Stimulated activated CD8-positive, alpha-beta memory T cell treated with anti-CD3 and anti-CD28 coated beads, Interleukin-4, amount 100 ng/mL, for 1 hour (primary cell): ENCODE measurements around the gene PROSER2.
"Not testable (repeated sequence)": the region's sequence is repeated elsewhere in the genome, so short reads cannot be mapped to it uniquely, and the experiment has no call there.

Source experiments
- DNase-seq, 2 donors: peaks; one replicate each; pipeline ENCODE4 v3.0.0-alpha.2; 2020; ENCODE audit warnings: low read depth in 2 of 2, low spot score in 1 of 2

Gene PROSER2

DNA sequence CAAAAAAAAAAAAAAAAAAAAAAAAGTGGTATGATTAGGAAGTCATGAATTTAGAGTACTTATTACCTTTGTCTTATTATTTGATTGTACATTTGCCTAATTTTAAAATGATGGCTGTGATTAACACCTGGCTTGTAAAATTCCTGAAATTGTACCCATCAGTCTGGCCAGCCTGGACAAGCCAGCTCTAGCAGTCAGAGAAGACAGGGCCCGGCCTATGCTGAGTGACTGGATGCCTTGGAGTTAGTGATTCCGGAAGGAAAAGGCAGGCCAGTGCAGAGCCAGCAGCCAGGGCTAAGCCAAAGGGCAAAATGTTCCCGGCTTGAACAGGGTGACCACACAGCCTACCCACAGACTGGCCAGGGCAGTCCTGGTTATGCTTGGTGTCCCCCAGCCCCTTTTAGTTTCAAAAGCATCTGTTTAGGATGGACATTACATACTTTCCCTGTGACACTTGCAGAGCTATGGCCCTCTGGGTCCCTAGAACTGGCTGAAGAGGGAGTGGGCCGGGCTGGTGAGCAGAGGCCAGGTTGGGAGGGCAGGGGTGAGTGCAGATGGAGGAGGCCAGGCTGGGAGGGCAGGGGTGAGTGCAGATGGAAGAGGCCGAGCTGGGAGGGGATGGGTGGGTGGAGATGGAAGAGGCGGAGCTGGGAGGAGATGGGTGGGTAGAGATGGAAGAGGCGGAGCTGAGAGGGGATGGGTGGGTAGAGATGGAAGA lies 61.7 kb downstream of the PROSER2 start:
- no peak for DNase-seq

DNA sequence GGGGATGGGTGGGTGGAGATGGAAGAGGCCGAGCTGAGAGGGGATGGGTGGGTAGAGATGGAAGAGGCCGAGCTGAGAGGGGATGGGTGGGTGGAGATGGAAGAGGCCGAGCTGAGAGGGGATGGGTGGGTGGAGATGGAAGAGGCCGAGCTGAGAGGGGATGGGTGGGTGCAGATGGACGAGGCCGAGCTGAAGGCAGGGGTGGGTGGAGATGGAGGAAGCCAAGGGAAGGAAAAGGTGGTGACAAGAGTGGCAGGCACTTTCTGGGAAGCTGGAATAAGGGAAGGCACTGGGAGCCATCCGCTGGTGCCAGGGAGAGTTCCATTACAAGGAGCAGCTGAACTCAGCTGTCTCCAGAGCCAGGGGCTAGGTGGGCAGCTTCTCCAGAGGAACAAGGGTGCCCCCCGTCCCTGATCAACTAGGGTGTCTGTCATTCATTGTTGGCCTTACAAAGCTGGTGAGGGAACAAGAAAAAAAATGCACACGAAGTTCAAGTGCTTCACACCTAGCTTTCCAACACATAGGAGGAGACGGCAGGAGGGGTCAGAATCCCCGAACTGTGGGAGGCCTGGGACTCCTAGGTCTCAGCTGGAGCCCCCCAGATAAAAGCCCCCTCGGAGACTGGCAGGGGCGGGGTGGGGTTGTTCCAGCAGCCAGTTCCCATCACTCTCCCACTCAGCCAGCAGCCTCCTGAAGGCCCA lies 62.4 kb downstream of the PROSER2 start:
- DNase-seq = no peak

DNA sequence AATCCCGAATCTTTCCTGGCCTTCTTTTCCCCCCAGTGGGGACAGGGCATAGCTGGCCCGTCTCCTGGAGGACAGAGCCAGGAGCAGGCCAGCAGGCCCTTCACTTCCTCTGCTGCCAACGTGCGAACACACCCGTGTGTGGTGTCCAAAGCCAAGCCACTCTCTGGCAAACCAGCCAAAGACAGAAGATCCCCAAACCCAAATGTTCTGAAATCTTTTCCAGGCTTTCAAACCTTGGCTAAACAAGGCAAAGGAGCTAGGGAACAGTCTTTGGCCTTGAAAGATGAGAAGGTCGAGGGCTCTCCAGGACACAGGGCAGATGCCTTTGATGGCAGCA lies 63.0 kb downstream of the PROSER2 start:
- no peak for DNase-seq

DNA sequence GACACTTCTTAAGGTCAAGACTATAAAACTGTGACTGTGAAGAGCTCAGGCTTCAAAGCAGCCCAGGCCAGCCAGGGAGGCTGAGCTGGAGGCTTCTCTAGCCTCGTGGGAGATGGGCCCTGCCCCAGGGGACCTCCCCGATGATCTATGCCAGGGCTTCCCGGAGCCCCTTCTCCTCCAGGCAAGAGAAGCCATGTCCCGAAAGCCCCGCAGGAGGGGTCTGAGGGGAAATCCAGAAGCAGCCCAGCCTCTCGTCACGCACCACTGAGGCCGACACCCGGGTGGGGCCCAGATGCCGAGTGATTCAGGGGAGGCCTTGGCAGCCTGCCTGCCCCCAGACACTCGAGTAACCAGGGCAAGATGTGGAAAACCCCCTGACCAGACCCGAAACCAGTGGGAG lies 63.7 kb downstream of the PROSER2 start:
- DNase-seq = no peak

DNA sequence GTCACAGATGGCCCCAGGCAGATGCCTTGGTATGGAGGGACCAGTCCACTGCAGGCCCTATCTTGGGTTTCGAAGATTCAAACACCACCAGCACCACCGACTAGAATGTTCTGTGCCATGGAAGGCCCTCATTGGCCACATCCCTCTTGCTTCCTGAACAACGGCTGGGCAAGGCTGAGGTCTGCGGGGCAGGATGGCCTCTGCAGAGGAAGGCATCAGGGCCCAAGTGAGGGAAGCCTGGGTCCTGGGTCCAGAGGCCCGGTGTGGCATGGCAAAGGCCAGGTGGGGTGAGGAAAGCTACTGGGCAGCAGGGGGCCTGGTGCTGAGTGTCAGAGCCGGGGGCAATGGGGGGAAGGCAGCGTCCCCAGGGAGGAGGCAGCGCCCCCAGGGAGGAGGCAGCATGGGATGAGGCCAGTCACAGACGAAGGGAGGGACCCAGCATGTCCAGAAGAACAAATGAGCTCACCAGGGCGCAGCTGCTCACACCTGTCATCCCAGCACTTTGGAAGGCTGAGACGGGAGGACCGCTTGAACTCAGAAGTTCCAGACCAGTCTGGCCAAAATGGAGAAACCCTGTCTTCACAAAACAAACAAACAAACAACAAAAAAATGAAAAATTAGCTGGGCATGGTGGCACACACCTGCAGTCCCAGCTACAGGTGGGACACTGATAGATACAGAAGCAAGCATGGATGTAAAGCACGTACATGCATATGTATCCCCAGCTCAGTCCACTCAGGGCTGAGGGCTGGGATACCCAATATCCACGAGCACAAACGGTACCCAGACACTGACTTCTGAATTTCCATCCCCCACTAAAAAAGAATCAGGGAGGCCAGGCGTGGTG lies 64.4 kb downstream of the PROSER2 start:
- no peak for DNase-seq

DNA sequence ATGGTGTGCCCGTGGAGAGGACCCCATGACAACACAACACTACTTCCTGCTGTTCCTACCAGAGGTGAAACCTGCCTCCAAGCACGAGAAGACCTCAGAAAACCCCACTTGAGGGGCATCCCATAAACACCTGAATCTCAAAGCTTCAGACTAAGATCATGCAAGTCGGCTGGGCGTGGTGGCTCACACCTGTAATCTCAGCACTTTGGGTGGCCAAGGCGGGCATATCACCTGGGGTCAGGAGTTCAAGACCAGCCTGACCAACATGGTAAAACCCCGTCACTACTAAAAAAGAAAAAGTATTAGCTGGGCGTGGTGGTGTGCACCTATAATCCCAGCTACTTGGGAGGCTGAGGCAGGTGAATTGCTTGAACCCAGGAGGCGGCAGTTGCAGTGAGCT lies 66.1 kb downstream of the PROSER2 start:
- not testable (repeated sequence) for DNase-seq

DNA sequence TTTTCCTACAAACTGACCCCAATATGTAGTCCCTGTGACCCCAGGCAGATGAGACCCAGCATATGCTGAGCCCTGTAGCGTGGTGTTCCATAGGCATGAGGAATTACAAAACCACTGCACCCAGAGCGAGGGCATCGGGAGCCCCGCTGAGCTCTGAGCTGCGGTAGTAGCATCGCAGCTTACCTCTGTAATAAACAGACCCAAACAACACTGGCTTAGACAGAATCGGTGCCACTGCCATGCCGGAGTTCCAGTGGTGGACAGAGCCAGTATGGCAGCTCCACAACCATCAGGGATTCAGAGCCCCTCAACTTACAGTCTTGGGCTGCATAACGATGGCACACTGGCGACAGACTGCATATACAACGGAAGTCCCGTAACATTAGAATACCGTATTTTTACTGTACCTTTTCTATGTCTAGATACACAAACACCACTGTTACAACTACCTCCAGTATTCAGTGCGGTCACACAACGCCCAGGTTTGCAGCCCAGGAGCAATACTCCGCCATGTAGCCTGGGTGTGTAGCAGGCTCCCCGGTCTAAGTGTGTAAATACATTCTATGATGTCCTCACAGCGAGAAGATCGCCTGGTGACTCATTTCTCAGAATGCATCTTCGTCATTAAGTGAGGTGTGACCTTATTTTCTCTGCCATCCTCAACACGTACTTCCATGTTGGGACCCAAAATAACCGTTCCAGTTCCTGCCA lies 68.8 kb downstream of the PROSER2 start:
- DNase-seq = no peak

DNA sequence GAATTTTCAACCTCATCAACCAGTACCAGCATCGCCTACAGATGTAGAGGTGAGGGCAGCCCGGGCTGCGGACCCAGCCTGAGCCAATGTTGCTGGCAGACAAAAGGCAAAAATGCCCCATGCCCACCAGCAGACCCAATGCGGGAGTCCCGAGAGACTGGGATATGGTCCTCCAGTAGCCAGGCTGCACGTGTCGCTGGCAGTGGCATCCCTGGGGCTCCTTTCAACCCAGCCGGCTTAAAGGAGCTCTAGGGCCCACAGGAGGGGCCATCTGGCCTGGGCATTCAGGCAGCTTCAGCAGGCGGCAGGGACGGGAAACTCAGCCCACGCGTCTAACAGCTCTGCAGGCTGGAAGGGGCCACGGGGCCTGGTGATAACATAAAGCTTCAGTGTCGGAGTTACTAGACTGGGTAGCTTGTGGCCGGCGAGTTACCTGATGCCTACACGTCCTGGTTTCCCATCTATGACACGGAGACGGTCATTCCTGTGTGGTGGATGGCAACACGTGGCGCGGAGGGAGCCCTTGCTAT lies 70.7 kb downstream of the PROSER2 start:
- DNase-seq = no peak

DNA sequence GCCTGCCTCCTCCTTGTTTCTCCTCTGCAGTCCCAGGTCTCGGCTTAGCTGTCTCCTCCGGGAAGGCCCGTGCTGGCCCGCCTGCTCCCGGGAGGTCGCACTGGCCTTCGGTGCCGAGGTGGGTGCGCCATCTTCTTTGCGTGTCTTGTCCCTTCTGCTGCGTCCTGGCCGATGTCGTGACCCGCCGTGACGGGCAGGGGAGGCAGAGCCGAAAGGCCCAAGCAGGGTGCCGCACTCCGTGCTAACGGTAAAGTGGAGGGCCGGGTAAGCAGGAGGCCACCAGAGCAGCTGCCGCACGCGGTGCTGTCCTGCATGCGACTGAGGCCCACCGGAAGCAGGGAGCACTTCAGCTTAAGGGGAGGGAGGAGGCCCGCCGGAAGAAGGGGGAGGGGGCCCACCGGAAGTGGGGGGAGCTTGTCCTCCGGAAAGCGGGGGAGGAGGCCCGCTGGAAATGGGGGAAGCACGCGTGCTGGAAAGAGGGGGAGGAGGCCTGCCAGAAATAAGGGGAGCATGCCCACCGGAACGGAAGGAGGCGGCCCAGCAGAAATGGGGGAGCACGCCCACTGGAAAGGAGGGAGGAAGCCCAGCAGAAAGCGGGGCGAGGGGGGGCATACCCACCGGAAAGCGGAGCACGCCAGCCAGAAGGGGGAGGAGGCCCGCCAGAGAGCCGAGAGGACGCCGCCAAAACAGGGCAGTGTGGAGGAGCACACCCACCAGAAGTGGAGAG lies 71.4 kb downstream of the PROSER2 start:
- no peak for DNase-seq

DNA sequence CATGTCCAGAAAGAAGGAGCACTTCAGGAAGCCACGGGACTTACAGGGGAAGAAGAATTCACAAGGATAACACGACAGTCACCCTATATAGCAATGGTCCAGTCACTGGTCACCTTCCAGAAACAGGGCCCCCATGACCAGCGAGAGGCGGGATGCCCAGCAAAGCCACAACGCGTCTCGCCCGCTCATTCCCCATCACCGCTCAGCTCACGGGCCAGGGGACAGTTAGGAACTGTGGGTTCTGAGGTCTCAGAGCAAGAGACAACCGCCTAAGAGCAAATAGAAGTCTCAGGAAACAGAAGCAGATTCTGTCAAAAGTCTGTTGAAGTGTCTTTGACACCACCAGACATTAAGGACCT lies 71.9 kb downstream of the PROSER2 start:
- DNase-seq = no peak

DNA sequence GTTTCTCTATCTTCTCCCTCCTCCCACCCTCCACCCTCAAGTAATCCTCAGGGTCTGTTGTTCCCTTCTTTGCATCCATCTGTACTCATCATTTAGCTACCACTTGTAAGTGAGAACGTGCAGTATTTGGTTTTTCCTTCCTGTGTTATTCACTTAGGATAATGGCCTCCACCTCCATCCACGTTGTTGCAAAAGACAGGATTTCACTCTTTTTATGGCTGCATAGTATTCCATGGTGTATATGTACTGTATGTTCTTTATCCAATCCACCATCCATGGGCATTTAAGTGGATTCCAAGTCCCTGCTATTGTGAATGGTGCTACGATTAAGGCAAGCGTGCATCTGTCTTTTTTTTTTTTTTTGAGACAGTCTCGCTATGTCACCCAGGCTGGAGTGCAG lies 72.4 kb downstream of the PROSER2 start:
- DNase-seq = no peak

DNA sequence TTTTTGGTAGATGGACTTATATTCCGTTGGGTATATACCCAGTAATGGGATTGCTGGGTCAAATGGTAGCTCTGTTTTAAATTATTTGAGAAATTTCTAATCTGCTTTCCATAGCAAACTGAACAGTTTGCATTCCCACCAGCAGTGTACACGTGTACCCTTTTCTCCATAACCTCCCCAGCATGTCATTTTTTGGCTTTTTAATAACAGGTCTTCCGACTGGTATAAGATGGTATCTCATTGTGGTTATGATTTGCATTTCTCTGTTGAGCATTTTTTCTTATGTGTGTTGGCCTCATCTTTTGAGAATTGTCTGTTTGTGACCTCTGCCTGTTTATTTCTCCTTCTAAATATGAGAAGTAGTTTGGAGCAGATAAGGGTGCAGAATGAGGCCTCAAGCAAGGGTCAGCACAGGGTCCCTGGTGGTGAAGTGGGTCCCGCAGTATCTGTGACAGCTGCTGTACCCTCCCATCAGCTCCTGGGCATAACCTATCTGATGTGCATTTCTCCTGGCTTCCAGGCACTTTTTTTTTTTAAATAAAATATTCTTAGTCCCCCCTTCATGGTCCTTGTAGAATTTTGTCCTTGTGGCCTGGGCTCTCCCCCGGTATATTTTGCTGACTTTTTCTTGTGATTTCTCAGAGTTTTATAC lies 73.5 kb downstream of the PROSER2 start:
- DNase-seq = no peak

DNA sequence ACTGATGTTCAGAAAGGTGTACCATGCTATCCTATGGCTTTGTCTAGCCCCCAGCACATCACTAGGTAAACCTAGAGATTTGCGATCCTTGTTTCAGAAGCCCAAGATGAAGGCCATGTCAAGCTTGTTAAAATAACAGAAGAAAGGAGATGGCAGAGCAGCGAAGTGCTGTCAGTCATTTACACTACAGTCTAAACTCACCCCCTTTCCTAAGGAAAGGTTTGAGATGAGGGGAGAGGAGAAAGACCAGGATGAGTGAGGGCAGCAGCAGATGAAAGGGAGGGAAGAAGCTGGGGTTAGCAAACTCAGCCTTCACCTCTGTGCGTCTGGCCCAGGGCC lies 74.8 kb downstream of the PROSER2 start:
- no peak for DNase-seq

DNA sequence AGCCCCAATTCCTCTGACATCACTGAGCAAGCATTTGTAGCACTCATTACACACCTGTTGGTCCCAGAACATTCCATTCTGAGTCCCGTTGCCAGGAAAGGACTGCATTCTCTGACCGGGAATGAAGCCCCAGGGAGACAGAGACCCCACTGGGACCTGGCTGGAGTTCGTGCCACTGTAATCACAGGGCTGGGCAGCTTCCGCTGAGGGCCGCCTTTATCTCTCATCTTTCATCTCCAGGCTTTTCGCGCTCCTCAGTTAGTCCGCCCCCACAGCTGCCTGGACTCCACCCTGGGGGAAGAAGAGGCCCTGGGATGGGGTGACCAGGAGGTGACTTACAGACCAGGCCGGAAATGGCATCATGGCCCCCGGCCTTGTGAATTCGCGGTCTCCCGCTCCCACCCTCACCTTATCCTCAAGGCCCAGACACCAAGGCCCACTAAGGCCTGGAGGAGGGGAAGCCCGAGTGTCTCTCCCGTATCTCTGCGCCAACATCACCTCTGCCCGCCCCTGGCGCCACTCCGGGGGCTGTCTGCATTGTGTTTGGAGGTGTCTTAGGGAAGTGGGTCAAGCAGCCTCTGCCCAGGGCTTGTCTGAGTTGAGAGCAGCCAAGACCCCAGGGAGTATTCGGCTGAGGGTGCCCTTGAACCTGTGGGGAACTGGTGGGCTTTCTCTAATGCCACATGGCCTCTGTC lies 75.4 kb downstream of the PROSER2 start:
- DNase-seq = no peak

DNA sequence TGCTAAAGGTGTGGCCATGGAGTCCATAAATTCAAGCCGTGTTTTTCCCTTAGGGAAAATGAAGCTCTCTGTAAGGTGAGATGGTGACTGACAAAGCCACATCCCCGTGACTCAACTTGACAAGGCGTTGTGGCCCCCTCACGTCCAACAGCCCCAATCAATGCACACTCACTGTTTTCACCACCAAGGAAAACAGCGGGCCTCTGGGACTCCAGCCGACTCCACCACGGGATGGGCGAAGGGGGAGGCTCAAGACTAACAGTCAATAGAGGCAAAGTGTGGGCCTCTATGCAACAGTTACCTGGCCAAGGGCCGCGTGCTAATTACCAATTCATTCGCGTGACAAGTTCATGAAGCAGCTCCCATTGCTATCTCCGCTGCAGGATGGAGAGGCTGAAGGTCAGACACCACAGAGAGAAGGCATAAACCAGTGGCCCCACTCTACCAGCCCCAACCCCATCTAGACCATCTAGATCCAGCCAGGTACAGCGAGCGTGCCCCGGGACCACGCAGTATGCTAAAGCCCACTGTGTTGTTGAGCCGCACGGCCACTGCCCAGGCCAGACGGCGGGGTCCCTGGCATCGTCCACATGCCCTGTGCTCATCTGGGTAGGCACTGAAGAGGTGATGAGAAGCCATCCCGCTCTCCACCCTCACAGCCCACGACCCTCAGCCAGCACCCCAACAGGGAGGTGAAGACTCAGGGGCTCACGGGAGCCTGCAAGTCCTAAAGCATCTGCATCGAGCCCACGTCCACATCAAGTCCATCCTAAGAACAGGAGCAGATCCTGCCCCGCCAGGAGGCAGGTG lies 76.1 kb downstream of the PROSER2 start:
- DNase-seq = no peak

DNA sequence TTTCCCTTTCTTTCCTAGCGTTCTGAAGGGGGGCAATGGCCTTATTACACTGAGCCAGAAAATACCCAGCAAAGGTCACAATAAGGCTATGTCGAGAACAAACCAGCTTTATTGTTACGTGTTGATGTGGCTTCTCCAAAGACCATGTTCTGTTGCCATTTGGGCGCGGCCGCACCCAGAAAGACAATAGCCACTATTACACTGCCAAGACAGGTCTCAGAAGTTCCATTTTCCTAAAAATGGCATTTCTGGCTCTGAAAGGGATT lies 77.8 kb downstream of the PROSER2 start:
- DNase-seq = no peak

DNA sequence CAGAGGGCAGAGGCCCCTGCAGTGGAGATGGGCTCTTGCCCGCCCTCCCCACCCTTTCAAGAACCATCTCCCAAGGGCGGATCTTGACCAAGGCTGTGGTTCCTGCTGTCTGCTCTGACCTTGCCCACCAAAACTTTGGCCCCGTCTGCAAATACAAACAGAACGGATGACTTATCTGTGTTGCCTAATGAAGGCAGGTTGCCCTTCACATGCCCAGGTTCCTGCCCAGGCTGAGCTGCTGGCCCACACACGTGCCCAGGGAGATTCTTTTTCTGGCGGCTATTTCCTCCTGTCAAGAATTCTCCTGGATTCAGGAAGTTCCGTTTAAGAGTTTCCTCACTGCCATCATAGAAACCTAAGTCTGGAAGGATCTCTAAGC lies 78.3 kb downstream of the PROSER2 start:
- DNase-seq = no peak

DNA sequence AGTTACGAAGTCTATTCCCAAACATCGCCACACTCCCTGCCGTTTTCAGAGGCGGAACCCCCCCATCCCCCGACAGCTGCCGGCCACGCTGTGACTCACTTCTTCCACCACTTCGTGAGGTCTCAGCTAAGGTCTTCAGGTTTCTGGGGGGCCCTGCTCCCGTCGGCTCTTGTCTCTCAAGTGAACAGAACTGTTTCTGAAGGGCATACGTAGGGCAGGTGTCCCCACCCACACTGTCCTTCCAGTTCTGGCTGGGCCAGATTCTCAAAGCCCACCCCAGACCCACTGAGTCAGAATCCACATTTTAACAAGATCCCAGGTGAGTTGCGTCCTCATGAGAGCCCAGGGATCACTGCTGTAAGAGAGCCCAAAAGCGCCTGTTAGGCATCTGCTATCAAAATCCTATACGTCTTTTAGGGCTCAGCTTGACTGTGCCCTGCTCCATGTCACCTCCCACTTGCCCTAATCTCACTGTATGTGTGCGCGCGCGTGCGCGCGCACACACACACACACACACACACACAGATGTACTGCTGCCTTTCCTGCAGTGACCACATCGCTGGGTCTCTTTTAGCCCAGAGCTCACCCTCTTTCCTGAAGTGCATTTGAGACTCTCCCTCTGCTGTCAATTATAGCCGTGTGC lies 78.8 kb downstream of the PROSER2 start:
- no peak for DNase-seq

DNA sequence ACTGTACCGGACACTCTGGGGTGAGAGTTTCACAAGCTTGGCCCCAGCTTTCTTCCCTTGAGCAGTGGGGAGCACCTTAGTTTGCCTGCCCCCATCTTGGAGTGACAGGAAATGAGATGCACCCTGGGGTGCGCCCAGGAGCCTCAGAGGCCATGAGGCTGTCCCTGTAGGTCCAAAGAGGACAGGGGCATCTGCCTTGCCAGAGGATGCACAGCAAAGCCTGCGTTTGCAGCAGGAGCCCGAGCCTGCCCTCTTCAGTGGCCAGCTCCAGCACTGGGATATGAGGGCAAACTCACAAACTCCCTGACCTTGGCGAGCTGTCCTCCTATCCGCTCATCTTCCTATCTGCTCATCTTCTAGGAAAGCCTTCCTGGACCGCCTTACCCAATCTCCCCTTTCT lies 79.5 kb downstream of the PROSER2 start:
- DNase-seq = no peak
